H9 (cell line): ENCODE measurements around the gene SIPA1L2. TPM values are rescaled to one million over a fixed set of nuclear protein-coding genes. Genes with fewer than 3 reads are reported as not detected.

Experiments
- DNase-seq: peaks from one replicate; pipeline ENCODE4 v3.0.0-alpha.2; 2017
- H2AFZ ChIP-seq: one replicate; pipeline ENCODE4 v1.6.1; 2013; ENCODE audit warnings: mild to moderate bottlenecking, low read length, control low read depth, moderate library complexity
- H2AK5ac ChIP-seq: 2 replicates; pipeline ENCODE4 v1.6.1; 2013; ENCODE audit warnings: low read length, control low read depth, mixed read lengths; ENCODE audit not compliant: insufficient read length
- H2BK120ac ChIP-seq: one replicate; pipeline ENCODE4 v1.6.1; 2013; ENCODE audit warnings: low read depth, mild to moderate bottlenecking, low read length, control low read depth, inconsistent platforms; ENCODE audit not compliant: poor library complexity, severe bottlenecking
- H2BK12ac ChIP-seq: 2 replicates; pipeline ENCODE4 v1.6.1; 2013; ENCODE audit warnings: low read length, control low read depth, mixed read lengths, low read depth; ENCODE audit not compliant: insufficient read length
- H2BK15ac ChIP-seq: 2 replicates; pipeline ENCODE4 v1.6.1; 2013; ENCODE audit warnings: low read depth, low read length, control low read depth
- H2BK20ac ChIP-seq: one replicate; pipeline ENCODE4 v1.6.1; 2013; ENCODE audit warnings: low read depth, mild to moderate bottlenecking, low read length, control low read depth, inconsistent platforms; ENCODE audit not compliant: poor library complexity, severe bottlenecking
- H2BK5ac ChIP-seq: 2 replicates; pipeline ENCODE4 v1.6.1; 2013; ENCODE audit warnings: low read length, control low read depth, mixed read lengths; ENCODE audit not compliant: insufficient read length
- H3K14ac ChIP-seq: 2 replicates; pipeline ENCODE4 v1.6.1; 2013; ENCODE audit warnings: low read length, control low read depth; ENCODE audit not compliant: insufficient read depth
- H3K18ac ChIP-seq: 2 replicates; pipeline ENCODE4 v1.6.1; 2013; ENCODE audit warnings: low read depth, mild to moderate bottlenecking, mixed read lengths, low read length, control low read depth; ENCODE audit not compliant: insufficient read length
- H3K23ac ChIP-seq: 2 replicates; pipeline ENCODE4 v1.6.1; 2013; ENCODE audit warnings: low read length, control low read depth, mixed read lengths, low read depth; ENCODE audit not compliant: insufficient read length
- H3K23me2 ChIP-seq: 2 replicates; pipeline ENCODE4 v1.6.1; 2013; ENCODE audit warnings: low read depth, mild to moderate bottlenecking, mixed read lengths, low read length, control low read depth; ENCODE audit not compliant: insufficient read length, poor library complexity, severe bottlenecking
- H3K27ac ChIP-seq: 2 replicates; pipeline ENCODE4 v1.5.1; 2013; ENCODE audit warnings: low read length, control low read depth, mixed read lengths, low read depth; ENCODE audit not compliant: insufficient read length
- H3K27me3 ChIP-seq: 2 replicates; pipeline ENCODE4 v1.6.1; 2013; ENCODE audit warnings: low read length, control low read depth, inconsistent platforms; ENCODE audit not compliant: insufficient read depth
- H3K4ac ChIP-seq: 2 replicates; pipeline ENCODE4 v1.6.1; 2013; ENCODE audit warnings: low read depth, mild to moderate bottlenecking, control low read depth, inconsistent platforms, low read length, moderate library complexity
- H3K4me1 ChIP-seq: 2 replicates; pipeline ENCODE4 v1.6.1; 2013; ENCODE audit warnings: low read length, control low read depth, inconsistent platforms; ENCODE audit not compliant: insufficient read depth
- H3K4me2 ChIP-seq: 2 replicates; pipeline ENCODE4 v1.6.1; 2013; ENCODE audit warnings: low read length, control low read depth, mixed read lengths; ENCODE audit not compliant: insufficient read length, insufficient read depth
- H3K56ac ChIP-seq: 2 replicates; pipeline ENCODE4 v1.6.1; 2013; ENCODE audit warnings: low read depth, mild to moderate bottlenecking, mixed read lengths, low read length, control low read depth; ENCODE audit not compliant: insufficient read length
- H3K79me1 ChIP-seq: 2 replicates; pipeline ENCODE4 v1.6.1; 2013; ENCODE audit warnings: low read depth, mild to moderate bottlenecking, moderate library complexity, low read length, control low read depth, inconsistent platforms; ENCODE audit not compliant: insufficient read depth, poor library complexity, severe bottlenecking
- H3K79me2 ChIP-seq: 2 replicates; pipeline ENCODE4 v1.6.1; 2013; ENCODE audit warnings: low read length, control low read depth, inconsistent platforms; ENCODE audit not compliant: insufficient read depth
- H3K9ac ChIP-seq: 2 replicates; pipeline ENCODE4 v1.6.1; 2013; ENCODE audit warnings: low read length, control low read depth, mixed read lengths; ENCODE audit not compliant: insufficient read length; ENCODE audit errors: extremely low read depth
- H3K9me3 ChIP-seq: one replicate; pipeline ENCODE4 v1.6.1; 2013; ENCODE audit warnings: low read depth, low read length, inconsistent platforms; ENCODE audit not compliant: control insufficient read depth
- H3T11ph ChIP-seq: one replicate; pipeline ENCODE4 v1.6.1; 2013; ENCODE audit warnings: mild to moderate bottlenecking, low read length, control low read depth, inconsistent platforms
- H4K20me1 ChIP-seq: one replicate; pipeline ENCODE4 v1.6.1; 2013; ENCODE audit not compliant: control insufficient read depth, insufficient read length, insufficient read depth
- H4K5ac ChIP-seq: 2 replicates; pipeline ENCODE4 v1.6.1; 2013; ENCODE audit warnings: low read depth, mild to moderate bottlenecking, mixed read lengths, low read length, control low read depth; ENCODE audit not compliant: insufficient read length
- H4K8ac ChIP-seq: replicated peaks from 2 replicates; pipeline ENCODE4 v1.6.1; 2013; ENCODE audit warnings: low read length, control low read depth, mixed read lengths, low read depth; ENCODE audit not compliant: insufficient read length
- H4K91ac ChIP-seq: 2 replicates; pipeline ENCODE4 v1.6.1; 2013; ENCODE audit warnings: low read depth, mild to moderate bottlenecking, moderate library complexity, mixed read lengths, low read length, control low read depth; ENCODE audit not compliant: insufficient read length
- H3K27ac Mint-ChIP-seq, 3 experiments: 2 replicates in 2 of 3; 3 replicates in 1 of 3; pipeline ENCODE4 v1.8.0; 2020 to 2021; ENCODE audit warnings: mixed read lengths in 3 of 3, mild to moderate bottlenecking in 1 of 3, moderate library complexity in 1 of 3
- H3K27me3 Mint-ChIP-seq: 2 replicates; pipeline ENCODE4 v1.8.0; 2021; ENCODE audit warnings: low read depth, mild to moderate bottlenecking, moderate library complexity, mixed read lengths
- H3K36me3 Mint-ChIP-seq, 3 experiments: 2 replicates in 2 of 3; 3 replicates in 1 of 3; pipeline ENCODE4 v1.8.0; 2020 to 2021; ENCODE audit warnings: low read depth in 3 of 3, mixed read lengths in 3 of 3; ENCODE audit not compliant: insufficient read depth in 1 of 3
- H3K4me1 Mint-ChIP-seq, 2 experiments: 2 replicates each; pipeline ENCODE4 v1.8.0; 2020; ENCODE audit warnings: mixed read lengths in 2 of 2
- H3K4me3 Mint-ChIP-seq, 2 experiments: 2 replicates in 1 of 2; 3 replicates in 1 of 2; pipeline ENCODE4 v1.8.0; 2020 to 2021; ENCODE audit warnings: mild to moderate bottlenecking in 2 of 2, mixed read lengths in 2 of 2, moderate library complexity in 1 of 2
- H3K9me3 Mint-ChIP-seq, 2 experiments: 2 replicates in 1 of 2; 3 replicates in 1 of 2; pipeline ENCODE4 v1.8.0; 2020; ENCODE audit warnings: mild to moderate bottlenecking in 2 of 2, mixed read lengths in 2 of 2, moderate library complexity in 1 of 2
- WGBS: extraction: QIAGEN DNeasy Blood & Tissue Kit; methylation state at CpG from one replicate; pipeline ENCODE4 v1.1.7; 2013; ENCODE audit warnings: missing lambda C conversion rate, low lambda C conversion rate, mixed read lengths; ENCODE audit not compliant: insufficient read length; ENCODE audit errors: extremely low coverage; 5-methylcytosine and 5-hydroxymethylcytosine counted together
- total RNA-seq: library from RNA; stranded (reverse); gene quantifications from 2 replicates; pipeline ENCODE4 v1.2.1, GENCODE V29; 2021
- TF ChIP-seq, protein P1 (sequence below): fragments of 200-600 bp; sonication (generic); conservative IDR thresholded peaks from 3 replicates; pipeline ENCODE4 v1.8.0; 2021; ENCODE audit warnings: antibody characterized with exemption, mild to moderate bottlenecking

Gene SIPA1L2
- total RNA-seq, 1 experiment from 2014 or later: 5.2 TPM

DNA sequence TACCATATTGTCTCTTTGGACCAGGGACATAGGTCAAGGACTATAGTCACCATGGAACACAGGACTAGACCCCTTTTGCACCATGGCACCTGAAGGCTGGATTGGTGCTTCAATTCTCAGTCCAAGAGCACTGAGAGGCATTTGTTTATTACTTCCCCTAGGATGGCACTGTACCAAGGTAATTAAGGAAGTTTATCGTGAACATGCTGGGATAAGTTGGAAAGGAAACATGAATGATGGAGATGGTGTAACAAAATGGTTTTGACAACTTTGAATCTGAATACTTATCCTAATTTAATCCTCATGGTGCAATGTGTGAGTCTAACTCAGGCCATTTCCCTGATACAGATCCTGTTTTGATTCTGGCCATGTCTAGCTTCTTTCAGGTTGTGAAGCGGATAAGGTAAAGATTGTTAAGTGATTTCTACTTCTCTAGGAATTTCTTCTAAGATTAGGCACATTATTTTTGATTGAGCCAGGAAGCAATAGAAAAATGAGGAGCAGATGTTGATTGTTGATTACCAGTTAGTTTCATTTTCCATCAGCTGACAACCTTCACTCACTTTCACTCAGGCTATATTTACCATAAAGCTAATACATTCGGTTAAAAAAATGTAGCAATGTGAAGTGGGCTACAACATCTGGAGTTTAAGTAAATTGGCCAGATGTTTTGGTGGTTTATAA is 37.3 kb upstream of the SIPA1L2 start:
- Histone ChIP-seq H4K5ac (no peak overlapping the region), H2AFZ (no peak overlapping the region), H2BK120ac (no peak overlapping the region), H3T11ph (no peak overlapping the region), H3K56ac (no peak overlapping the region), H3K9ac (no peak overlapping the region), H3K79me1 (no peaks in the 10 kb centered on the region), H3K23ac (no peak overlapping the region), H3K9me3 (no peaks in the 10 kb centered on the region), H3K18ac (no peak overlapping the region), H2BK20ac (no peak overlapping the region), H2BK5ac (no peak overlapping the region), H3K27ac (no peak overlapping the region), H3K4ac (no peak overlapping the region), H3K27me3 (no peaks in the 10 kb centered on the region), H2BK12ac (no peak overlapping the region), H3K79me2 (no peaks in the 10 kb centered on the region), H3K4me1 (no peaks in the 10 kb centered on the region), H3K14ac (no peak overlapping the region), H4K8ac (no peak overlapping the region), H2AK5ac (no peak overlapping the region), H4K20me1 (no peaks in the 10 kb centered on the region), H2BK15ac (no peak overlapping the region), H3K23me2 (no peaks in the 10 kb centered on the region), H3K4me2 (no peak overlapping the region), H4K91ac (no peak overlapping the region)
- no peaks in the 10 kb centered on the region for H3K9me3 Mint-ChIP-seq
- H3K36me3 Mint-ChIP-seq: no peaks in the 10 kb centered on the region
- no peak overlapping the region for H3K27ac Mint-ChIP-seq
- H3K4me3 Mint-ChIP-seq: no peak overlapping the region
- no peak for DNase-seq
- no peaks in the 10 kb centered on the region for H3K4me1 Mint-ChIP-seq
- no CpG with 5 or more reads among the region's 3 CpGs for WGBS
- TF ChIP-seq, protein P1, sequence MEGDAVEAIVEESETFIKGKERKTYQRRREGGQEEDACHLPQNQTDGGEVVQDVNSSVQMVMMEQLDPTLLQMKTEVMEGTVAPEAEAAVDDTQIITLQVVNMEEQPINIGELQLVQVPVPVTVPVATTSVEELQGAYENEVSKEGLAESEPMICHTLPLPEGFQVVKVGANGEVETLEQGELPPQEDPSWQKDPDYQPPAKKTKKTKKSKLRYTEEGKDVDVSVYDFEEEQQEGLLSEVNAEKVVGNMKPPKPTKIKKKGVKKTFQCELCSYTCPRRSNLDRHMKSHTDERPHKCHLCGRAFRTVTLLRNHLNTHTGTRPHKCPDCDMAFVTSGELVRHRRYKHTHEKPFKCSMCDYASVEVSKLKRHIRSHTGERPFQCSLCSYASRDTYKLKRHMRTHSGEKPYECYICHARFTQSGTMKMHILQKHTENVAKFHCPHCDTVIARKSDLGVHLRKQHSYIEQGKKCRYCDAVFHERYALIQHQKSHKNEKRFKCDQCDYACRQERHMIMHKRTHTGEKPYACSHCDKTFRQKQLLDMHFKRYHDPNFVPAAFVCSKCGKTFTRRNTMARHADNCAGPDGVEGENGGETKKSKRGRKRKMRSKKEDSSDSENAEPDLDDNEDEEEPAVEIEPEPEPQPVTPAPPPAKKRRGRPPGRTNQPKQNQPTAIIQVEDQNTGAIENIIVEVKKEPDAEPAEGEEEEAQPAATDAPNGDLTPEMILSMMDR: no peak
- peaks cover 4% of the 10 kb centered on the region for H3K27me3 Mint-ChIP-seq
